Frontal cortex (tissue), 4 donors: Measurements from ENCODE around the gene PRDM15. TPM values are rescaled to one million over a fixed set of nuclear protein-coding genes. Genes with fewer than 3 reads are reported as not detected.
A peak's percentile ranks its signal among the peaks of the same experiment; 100 is the strongest.

Experiments
- DNase-seq, 2 donors: peaks; one replicate each; pipeline ENCODE4 v3.0.0; 2012; ENCODE audit warnings: low spot score in 2 of 2
- FAIRE-seq: peaks from 2 replicates; lab custom pipeline; 2012; peaks lifted over from hg19 to GRCh38; lab: Jason Lieb, UNC
- total RNA-seq: library from RNA; depleted of rRNA; stranded (reverse); fragments of >200 nt; gene quantifications from one replicate; pipeline ENCODE4 v1.2.3, GENCODE V29; 2014
- donor health status: control.
- donor health status: control.
- donor health status: control.

Gene PRDM15
- total RNA-seq, 1 donor from 2014 or later, result 6.9 TPM

- DNase-seq (no peak), FAIRE-seq (no peak)
Measured at GRCh38 chr21:41830764-41831452, 48.2 kb downstream of the PRDM15 start.

- no peak for FAIRE-seq
- no peak for DNase-seq
Measured at GRCh38 chr21:41830145-41830707, 48.9 kb downstream of the PRDM15 start.

- FAIRE-seq (no peak), DNase-seq (no peak)
Measured at GRCh38 chr21:41828884-41829360, 50.2 kb downstream of the PRDM15 start.

GRCh38 chr21:41827951-41828883 lies 50.9 kb downstream of the PRDM15 start:
- DNase-seq (no peak), FAIRE-seq (no peak)

- FAIRE-seq, result no peak
Measured at GRCh38 chr21:41825881-41826280, 53.3 kb downstream of the PRDM15 start.

GRCh38 chr21:41825216-41825615 lies 53.9 kb downstream of the PRDM15 start:
- FAIRE-seq, result no peak
- DNase-seq, result no peak

More at GRCh38 chr21:41825881-41826280, 53.3 kb downstream of the PRDM15 start:
- no peak for DNase-seq

GRCh38 chr21:41824466-41825207 lies 54.5 kb downstream of the PRDM15 start:
- FAIRE-seq (no peak), DNase-seq (no peak)

- DNase-seq, result no peak
- FAIRE-seq, result no peak
Measured at GRCh38 chr21:41823906-41824305, 55.2 kb downstream of the PRDM15 start.

- DNase-seq (no peak), FAIRE-seq (no peak)
Measured at GRCh38 chr21:41823166-41823565, 56.0 kb downstream of the PRDM15 start.

GRCh38 chr21:41821756-41822431 lies 57.2 kb downstream of the PRDM15 start:
- FAIRE-seq (no peak), DNase-seq (no peak)

GRCh38 chr21:41821081-41821755 lies 57.9 kb downstream of the PRDM15 start:
- FAIRE-seq, result no peak
- DNase-seq, result no peak

- FAIRE-seq (no peak), DNase-seq (no peak)
Measured at GRCh38 chr21:41820384-41821080, 58.6 kb downstream of the PRDM15 start.

GRCh38 chr21:41819856-41820281 lies 59.3 kb downstream of the PRDM15 start:
- DNase-seq (no peak), FAIRE-seq (no peak)

GRCh38 chr21:41819236-41819855 lies 59.8 kb downstream of the PRDM15 start:
- no peak for DNase-seq
- FAIRE-seq, result no peak

- FAIRE-seq (no peak), DNase-seq (no peak)
Measured at GRCh38 chr21:41817877-41818855, 61.0 kb downstream of the PRDM15 start.

GRCh38 chr21:41817228-41817627 lies 61.9 kb downstream of the PRDM15 start:
- no peak for FAIRE-seq
- DNase-seq, result peak; percentile 67 to 73
